GM12874 (cell line): ENCODE results near the gene ST3GAL3.

Experiments used
- CTCF ChIP-seq: IDR thresholded peaks from 2 replicates; pipeline ENCODE4 v1.5.1; 2011; ENCODE audit warnings: low read depth, mild to moderate bottlenecking, control low read depth, low read length, moderate library complexity; ENCODE audit not compliant: insufficient read depth

The ST3GAL3 gene

GRCh38 chr1:43797891-43798290 lies 90.6 kb downstream of the ST3GAL3 start:
- no peak for TF ChIP-seq CTCF

GRCh38 chr1:43799656-43800635 lies 92.6 kb downstream of the ST3GAL3 start:
- TF ChIP-seq CTCF = no peak

- TF ChIP-seq CTCF = no peak
These were observed 93.4 kb downstream of the ST3GAL3 start for GRCh38 chr1:43800771-43801170.

GRCh38 chr1:43801203-43801602 lies 93.9 kb downstream of the ST3GAL3 start:
- TF ChIP-seq CTCF = no peak

GRCh38 chr1:43802356-43802980 lies 95.1 kb downstream of the ST3GAL3 start:
- TF ChIP-seq CTCF = no peak

GRCh38 chr1:43803105-43803504 lies 95.8 kb downstream of the ST3GAL3 start:
- no peak for TF ChIP-seq CTCF

- no peak for TF ChIP-seq CTCF
These were observed 96.3 kb downstream of the ST3GAL3 start for GRCh38 chr1:43803646-43804045.
